GM12864 (cell line): Measurements from ENCODE around the gene GGT6.

Experiments used
- DNase-seq: peaks from one replicate; pipeline ENCODE4 v3.0.0-alpha.2; 2011; ENCODE audit warnings: low read depth
- H3K4me3 ChIP-seq: 2 replicates; pipeline ENCODE4 v1.5.1; 2011; ENCODE audit warnings: mild to moderate bottlenecking, low read depth, low read length, control low read depth
- TF ChIP-seq, protein P1 (sequence below): IDR thresholded peaks from 2 replicates; pipeline ENCODE4 v1.5.1; 2011; ENCODE audit warnings: low read depth, mild to moderate bottlenecking, moderate library complexity, low read length, control low read depth, inconsistent platforms; ENCODE audit errors: missing control alignments

The GGT6 gene

DNA sequence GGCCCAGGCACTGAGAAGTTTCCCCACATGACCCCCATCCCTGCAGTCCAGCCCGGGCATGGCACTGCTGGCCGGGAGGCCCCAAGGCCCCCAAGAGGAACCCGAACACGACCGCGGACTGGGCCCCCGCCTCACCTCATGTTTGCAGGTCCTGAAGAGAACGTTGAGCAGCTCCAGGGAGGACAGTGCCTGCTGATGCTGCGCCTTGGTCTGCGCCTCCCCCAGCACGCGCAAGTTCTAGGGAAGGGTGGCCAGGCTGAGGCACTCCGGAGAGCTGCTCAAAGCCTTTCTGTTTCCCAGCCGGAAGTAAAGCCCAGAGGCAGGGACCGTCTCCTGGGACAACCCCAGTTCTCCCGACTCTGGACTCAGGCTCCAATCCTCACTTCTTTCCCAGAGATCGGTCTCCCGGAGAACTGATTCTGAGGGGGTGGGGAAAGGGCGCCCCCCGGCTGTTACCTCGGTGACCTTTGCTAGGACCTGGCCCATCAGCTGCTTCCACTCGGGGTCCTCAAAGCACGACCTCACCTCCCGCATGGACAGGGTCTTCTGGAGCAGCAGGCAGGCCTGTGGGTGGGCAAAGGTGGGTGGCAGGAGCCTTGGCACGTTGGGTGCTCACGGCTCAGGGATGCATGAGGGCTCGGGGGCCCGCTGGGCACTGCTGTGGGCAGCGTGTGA, 18.9 kb downstream of the GGT6 start:
- no peak overlapping the region for H3K4me3 ChIP-seq
- TF ChIP-seq, protein P1, sequence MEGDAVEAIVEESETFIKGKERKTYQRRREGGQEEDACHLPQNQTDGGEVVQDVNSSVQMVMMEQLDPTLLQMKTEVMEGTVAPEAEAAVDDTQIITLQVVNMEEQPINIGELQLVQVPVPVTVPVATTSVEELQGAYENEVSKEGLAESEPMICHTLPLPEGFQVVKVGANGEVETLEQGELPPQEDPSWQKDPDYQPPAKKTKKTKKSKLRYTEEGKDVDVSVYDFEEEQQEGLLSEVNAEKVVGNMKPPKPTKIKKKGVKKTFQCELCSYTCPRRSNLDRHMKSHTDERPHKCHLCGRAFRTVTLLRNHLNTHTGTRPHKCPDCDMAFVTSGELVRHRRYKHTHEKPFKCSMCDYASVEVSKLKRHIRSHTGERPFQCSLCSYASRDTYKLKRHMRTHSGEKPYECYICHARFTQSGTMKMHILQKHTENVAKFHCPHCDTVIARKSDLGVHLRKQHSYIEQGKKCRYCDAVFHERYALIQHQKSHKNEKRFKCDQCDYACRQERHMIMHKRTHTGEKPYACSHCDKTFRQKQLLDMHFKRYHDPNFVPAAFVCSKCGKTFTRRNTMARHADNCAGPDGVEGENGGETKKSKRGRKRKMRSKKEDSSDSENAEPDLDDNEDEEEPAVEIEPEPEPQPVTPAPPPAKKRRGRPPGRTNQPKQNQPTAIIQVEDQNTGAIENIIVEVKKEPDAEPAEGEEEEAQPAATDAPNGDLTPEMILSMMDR: no peak
- no peak for DNase-seq

DNA sequence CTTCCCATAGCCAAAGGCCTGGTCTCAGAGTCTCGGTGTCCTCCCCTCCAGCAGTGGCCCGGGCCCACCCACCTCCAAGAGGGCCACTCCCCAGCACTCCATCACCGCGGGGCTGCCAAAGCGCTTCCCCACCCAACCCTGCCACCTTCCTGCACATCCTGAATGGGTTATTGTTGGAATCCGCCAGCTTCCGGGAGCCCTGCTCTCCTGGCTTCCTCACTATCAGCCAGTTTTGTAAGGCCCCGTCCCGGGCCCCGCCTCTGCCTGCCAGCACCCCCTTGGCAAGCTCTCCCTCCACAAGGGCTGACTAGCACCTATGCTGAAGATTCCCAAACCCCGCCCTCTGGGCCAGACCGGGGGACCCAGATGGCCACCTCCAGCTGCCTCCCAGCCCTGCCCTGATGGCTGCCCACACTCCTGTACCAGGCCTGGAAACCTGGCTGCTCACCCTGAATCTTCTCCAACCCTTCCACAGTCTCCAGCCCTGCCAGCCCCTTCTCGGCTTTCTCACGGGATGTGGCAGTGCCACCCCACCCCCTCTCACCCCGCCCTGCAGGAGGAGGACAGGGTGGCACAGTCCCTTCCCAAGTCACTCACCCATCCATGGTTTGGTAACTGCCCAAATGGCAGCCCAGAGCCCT, 19.6 kb downstream of the GGT6 start:
- TF ChIP-seq, protein P1: no peak
- DNase-seq: no peak
- no peak overlapping the region for H3K4me3 ChIP-seq

DNA sequence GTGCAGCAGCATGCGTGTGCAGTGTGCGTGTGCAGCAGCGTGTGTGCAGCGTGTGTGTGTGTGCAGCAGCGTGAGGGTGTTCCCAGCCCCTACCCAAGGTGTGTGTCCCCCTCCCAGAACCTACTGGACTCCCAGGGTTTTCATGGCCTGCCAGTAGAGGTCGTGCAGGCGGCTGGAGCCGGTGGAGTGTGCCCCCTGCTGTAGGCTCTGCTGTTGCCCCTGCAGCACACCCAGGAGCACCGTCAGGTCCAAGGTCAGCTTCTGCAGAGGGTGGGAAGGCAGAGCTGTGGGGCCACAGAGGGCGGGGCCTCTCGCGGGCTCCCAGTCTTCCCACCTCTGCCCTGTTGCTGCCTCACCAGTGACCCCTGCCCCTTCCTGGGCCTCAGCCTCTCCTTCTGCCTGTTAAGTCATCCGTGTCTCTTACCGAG, 20.1 kb downstream of the GGT6 start:
- DNase-seq: no peak
- TF ChIP-seq, protein P1: peak; percentile 40
- no peak overlapping the region for H3K4me3 ChIP-seq

DNA sequence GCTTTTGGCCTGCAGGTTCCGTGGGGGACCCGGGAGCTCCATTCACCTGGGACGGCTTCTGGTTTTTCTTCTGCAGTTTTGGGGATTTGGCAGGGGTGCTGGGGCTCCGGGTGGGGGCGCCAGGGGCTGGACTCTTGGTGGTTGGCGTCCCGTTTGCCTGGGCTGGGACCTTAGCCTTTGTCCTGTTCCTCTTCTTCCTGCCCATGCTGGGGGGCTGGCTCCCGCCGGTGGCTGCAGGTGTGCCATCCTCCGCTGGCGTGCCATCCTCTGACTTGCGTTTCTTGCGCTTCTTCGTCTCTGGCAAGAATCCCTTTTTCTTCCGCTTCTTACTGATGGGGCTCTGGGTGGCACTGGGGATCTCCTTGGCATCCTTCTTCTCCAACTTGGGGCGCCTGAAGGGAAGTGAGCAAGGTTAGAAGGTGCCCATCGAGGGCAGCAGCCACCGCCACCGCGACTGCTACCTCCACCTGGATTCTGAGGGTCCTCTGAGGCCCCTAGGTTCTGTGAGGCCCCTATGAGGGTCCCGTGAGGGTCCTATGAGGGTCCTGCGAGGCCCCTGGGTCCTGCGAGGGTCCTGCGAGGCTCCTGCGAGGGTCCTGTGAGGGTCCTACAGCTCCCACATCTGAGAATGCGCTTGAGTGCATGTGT, 20.7 kb downstream of the GGT6 start:
- DNase-seq: no peak
- TF ChIP-seq, protein P1: no peak
- H3K4me3 ChIP-seq: no peak overlapping the region

DNA sequence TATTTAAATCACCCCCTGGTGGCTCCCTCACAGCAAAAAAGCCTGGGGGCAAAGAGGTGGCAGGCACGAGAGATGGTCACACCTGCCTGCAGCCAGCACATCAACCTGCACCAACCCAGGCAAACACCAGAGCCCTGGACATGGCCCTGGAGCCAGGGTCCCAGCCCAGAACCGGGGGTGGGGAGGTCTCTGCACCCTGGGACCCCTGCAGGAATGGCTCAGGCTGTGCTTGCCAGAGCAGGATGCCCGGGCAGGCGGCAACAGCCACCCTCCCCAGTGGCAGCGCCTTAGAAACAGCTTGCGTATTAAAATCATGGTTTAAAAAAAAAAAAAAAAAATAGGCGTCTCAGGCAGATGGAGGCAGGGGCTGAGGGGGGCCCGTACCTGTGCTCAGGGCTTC, 21.4 kb downstream of the GGT6 start:
- H3K4me3 ChIP-seq: no peak overlapping the region
- TF ChIP-seq, protein P1: no peak
- DNase-seq: no peak

DNA sequence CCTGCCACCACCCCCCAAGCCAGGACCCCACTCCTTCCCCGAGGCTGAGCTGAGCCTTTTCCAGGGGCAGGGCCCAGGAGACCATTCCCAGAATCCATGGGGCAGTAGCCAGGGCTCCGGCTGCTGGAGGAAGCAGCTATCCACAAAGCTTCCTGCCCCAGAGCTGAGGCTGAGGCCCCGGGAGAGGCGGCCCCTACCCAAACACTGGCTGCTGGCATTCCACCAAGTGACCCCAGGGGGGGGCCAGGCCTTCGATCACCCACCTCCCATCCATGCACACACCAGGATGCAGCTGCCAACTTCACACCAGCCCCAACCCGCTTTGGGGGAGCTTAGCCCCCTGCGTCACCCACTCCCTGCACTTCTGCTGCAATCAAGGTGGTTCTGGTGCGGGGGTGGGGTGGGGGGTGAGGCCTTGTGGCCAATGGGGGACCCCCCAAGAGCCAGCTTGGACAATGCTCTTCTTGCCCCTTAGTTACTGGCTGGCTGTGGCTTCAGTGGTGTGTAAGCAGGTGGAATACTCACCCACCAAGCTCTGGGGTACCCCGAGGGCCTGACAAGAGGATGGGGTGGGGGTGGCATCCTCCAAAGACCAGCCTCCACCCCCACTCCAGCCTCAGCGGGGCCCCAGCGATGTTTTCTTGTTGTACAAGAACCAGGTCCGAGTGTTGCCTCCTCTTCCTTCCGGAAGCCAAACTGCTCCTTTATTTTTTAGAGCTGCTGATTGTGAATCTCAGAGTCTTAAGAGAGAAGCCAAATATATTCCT, 22.0 kb downstream of the GGT6 start:
- no peak overlapping the region for H3K4me3 ChIP-seq
- TF ChIP-seq, protein P1: no peak
- DNase-seq: no peak
